Caki2 (cell line): ENCODE measurements around the gene APPBP2. TPM values are rescaled to one million over a fixed set of nuclear protein-coding genes. Genes with fewer than 3 reads are reported as not detected.
"Not testable (repeated sequence)": the region's sequence is repeated elsewhere in the genome, so short reads cannot be mapped to it uniquely, and the experiment has no call there.

Source experiments
- DNase-seq: peaks from one replicate; pipeline ENCODE4 v3.0.0-alpha.2; 2015; ENCODE audit warnings: low read depth
- in situ Hi-C: cut with HindIII; loops from 2 replicates; pipeline ENCODE4 v1.10.0; 2016; ENCODE audit warnings: low sequenced_read_pairs, low pct_unique_long_range_greater_than_20kb, mixed read lengths
- total RNA-seq: library from RNA; depleted of rRNA; stranded (reverse); fragments of >200 nt; shearing (Covaris generic); gene quantifications from 2 replicates; pipeline ENCODE4 v1.2.3, GENCODE V29; 2014; ENCODE audit warnings: low replicate concordance

The APPBP2 gene
- total RNA-seq, 1 experiment from 2014 or later, result 27.9 TPM

GRCh38 chr17:60510723-60511122 is 15.3 kb downstream of the APPBP2 start:
- in situ Hi-C loops, result no loop called here
- no peak for DNase-seq

- in situ Hi-C loops, result no loop called here
These were observed 16.0 kb downstream of the APPBP2 start for GRCh38 chr17:60510031-60510430.

GRCh38 chr17:60508384-60508980 is 17.6 kb downstream of the APPBP2 start:
- no peak for DNase-seq
- in situ Hi-C loops, result no loop called here

More at GRCh38 chr17:60510031-60510430, 16.0 kb downstream of the APPBP2 start:
- DNase-seq, result no peak

GRCh38 chr17:60506312-60506711 is 19.7 kb downstream of the APPBP2 start:
- in situ Hi-C loops, result no loop called here
- peak; percentile 93 for DNase-seq

- in situ Hi-C loops, result no loop called here
- no peak for DNase-seq
These were observed 23.9 kb downstream of the APPBP2 start for GRCh38 chr17:60502145-60502544.

GRCh38 chr17:60501589-60501988 is 24.5 kb downstream of the APPBP2 start:
- in situ Hi-C loops, result no loop called here
- no peak for DNase-seq

- in situ Hi-C loops, result no loop called here
- DNase-seq, result no peak
These were observed 30.0 kb downstream of the APPBP2 start for GRCh38 chr17:60496041-60496440.

GRCh38 chr17:60495260-60495659 is 30.8 kb downstream of the APPBP2 start:
- no peak for DNase-seq

GRCh38 chr17:60493847-60494321 is 32.2 kb downstream of the APPBP2 start:
- in situ Hi-C loops, result no loop called here
- DNase-seq, result no peak

More at GRCh38 chr17:60495260-60495659, 30.8 kb downstream of the APPBP2 start:
- in situ Hi-C loops, result no loop called here

GRCh38 chr17:60491771-60492170 is 34.3 kb downstream of the APPBP2 start:
- in situ Hi-C loops, result no loop called here
- DNase-seq, result no peak

GRCh38 chr17:60490594-60490993 is 35.4 kb downstream of the APPBP2 start:
- in situ Hi-C loops, DNase-seq: not testable (repeated sequence)

GRCh38 chr17:60481604-60482003 is 44.4 kb downstream of the APPBP2 start:
- no peak for DNase-seq
- in situ Hi-C loops, result no loop called here

GRCh38 chr17:60473788-60474187 is 52.3 kb downstream of the APPBP2 start:
- DNase-seq, result no peak
- in situ Hi-C loops, result no loop called here

- in situ Hi-C loops, result no loop called here
- DNase-seq, result no peak
These were observed 53.6 kb downstream of the APPBP2 start for GRCh38 chr17:60472449-60472848.

- no peak for DNase-seq
- in situ Hi-C loops, result no loop called here
These were observed 54.6 kb downstream of the APPBP2 start for GRCh38 chr17:60471451-60471850.

- in situ Hi-C loops, result no loop called here
- DNase-seq, result no peak
These were observed 57.7 kb downstream of the APPBP2 start for GRCh38 chr17:60468371-60468770.

GRCh38 chr17:60464343-60464742 is 61.7 kb downstream of the APPBP2 start:
- in situ Hi-C loops, result no loop called here
- DNase-seq, result no peak

GRCh38 chr17:60463157-60463835 is 62.7 kb downstream of the APPBP2 start:
- in situ Hi-C loops, result no loop called here

GRCh38 chr17:60461584-60461983 is 64.5 kb downstream of the APPBP2 start:
- no peak for DNase-seq
- in situ Hi-C loops, result no loop called here

More at GRCh38 chr17:60463157-60463835, 62.7 kb downstream of the APPBP2 start:
- DNase-seq, result no peak

- no peak for DNase-seq
- in situ Hi-C loops, result no loop called here
These were observed 68.9 kb downstream of the APPBP2 start for GRCh38 chr17:60457148-60457547.
